Measurements from ENCODE around the gene SHOX.

GRCh38 chrX:584572-584971 lies 46.0 kb upstream of the SHOX start:
- TF ChIP-seq CTCF (IDR thresholded peaks at IDR 0.05) (no peak), MAX (IDR thresholded peaks at IDR 0.05) (no peak), POLR2A (IDR thresholded peaks at IDR 0.05; ENCODE audit: low read length) (no peak), RFX5 (IDR thresholded peaks at IDR 0.05) (no peak), USF2 (IDR thresholded peaks at IDR 0.05) (no peak), MAFK (IDR thresholded peaks at IDR 0.05; ENCODE audit: partially characterized antibody) (no peak), SMC3 (IDR thresholded peaks at IDR 0.05) (no peak), ZFP36 (IDR thresholded peaks at IDR 0.05; ENCODE audit: borderline replicate concordance, partially characterized antibody) (no peak), SREBF2 (IDR thresholded peaks at IDR 0.05) (no peak)
